Hepatocyte (in vitro differentiated cells): ENCODE data around the gene ADIPOR1. TPM values are rescaled to one million over a fixed set of nuclear protein-coding genes. Genes with fewer than 3 reads are reported as not detected.
A peak's percentile ranks its signal among the peaks of the same experiment; 100 is the strongest.

Source experiments
- DNase-seq: peaks from one replicate; pipeline ENCODE4 v3.0.0-alpha.2; 2016; ENCODE audit warnings: low spot score
- H2AFZ ChIP-seq: fragments of 200-600 bp; sonication (generic); 2 replicates; pipeline ENCODE4 v1.6.0; 2016; ENCODE audit warnings: antibody characterized with exemption, mild to moderate bottlenecking
- H3K27ac ChIP-seq: fragments of 200-600 bp; sonication (generic); 2 replicates; pipeline ENCODE4 v1.5.1; 2016; ENCODE audit warnings: mild to moderate bottlenecking
- H3K27me3 ChIP-seq: fragments of 200-600 bp; sonication (generic); 2 replicates; pipeline ENCODE4 v1.6.1; 2016
- H3K36me3 ChIP-seq: fragments of 200-600 bp; sonication (generic); replicated peaks from 2 replicates; pipeline ENCODE4 v1.5.1; 2016; ENCODE audit warnings: low read depth; ENCODE audit not compliant: insufficient read depth
- H3K4me1 ChIP-seq: fragments of 200-600 bp; sonication (generic); 2 replicates; pipeline ENCODE4 v1.5.1; 2016; ENCODE audit warnings: mild to moderate bottlenecking, moderate library complexity; ENCODE audit not compliant: insufficient read depth
- H3K4me2 ChIP-seq: fragments of 200-600 bp; sonication (generic); 2 replicates; pipeline ENCODE4 v1.6.0; 2016
- H3K4me3 ChIP-seq: fragments of 200-600 bp; sonication (generic); 2 replicates; pipeline ENCODE4 v1.5.1; 2016; ENCODE audit warnings: mild to moderate bottlenecking
- H3K79me2 ChIP-seq: fragments of 200-600 bp; sonication (generic); 2 replicates; pipeline ENCODE4 v1.6.0; 2017; ENCODE audit warnings: mild to moderate bottlenecking
- H3K9me2 ChIP-seq: fragments of 200-600 bp; sonication (generic); replicated peaks from 2 replicates; pipeline ENCODE4 v1.6.0; 2017; ENCODE audit warnings: mild to moderate bottlenecking; ENCODE audit not compliant: insufficient read depth
- H3K9me3 ChIP-seq: fragments of 200-600 bp; sonication (generic); 2 replicates; pipeline ENCODE4 v1.5.1; 2016; ENCODE audit warnings: low read depth, mild to moderate bottlenecking
- H4K20me1 ChIP-seq: fragments of 200-600 bp; sonication (generic); 2 replicates; pipeline ENCODE4 v1.6.0; 2016; ENCODE audit warnings: mild to moderate bottlenecking; ENCODE audit not compliant: insufficient read depth, poor library complexity, severe bottlenecking
- EZH2 ChIP-seq: fragments of 200-600 bp; sonication (generic); IDR thresholded peaks from 2 replicates; pipeline ENCODE4 v1.6.1; 2016; ENCODE audit warnings: antibody characterized with exemption, mild to moderate bottlenecking, borderline replicate concordance
- EZH2phosphoT487 ChIP-seq: fragments of 200-600 bp; sonication (generic); IDR thresholded peaks from one replicate; pipeline ENCODE4 v1.6.1; 2018; ENCODE audit warnings: antibody characterized with exemption, mild to moderate bottlenecking, low read depth, moderate library complexity; ENCODE audit not compliant: unreplicated experiment, severe bottlenecking
- WGBS: methylation state at CpG from one replicate; pipeline ENCODE4 v1.1.6; 2016; ENCODE audit warnings: low lambda C conversion rate; ENCODE audit errors: missing lambda C conversion rate; 5-methylcytosine and 5-hydroxymethylcytosine counted together
- polyA plus RNA-seq: library from polyadenylated mRNA; unstranded; fragments of >200 nt; fragmentation: Nextera tagmentation; extraction: Ambion mirVana; gene quantifications from 2 replicates; pipeline ENCODE4 v1.2.1, GENCODE V29; 2016
- total RNA-seq: library from RNA; depleted of rRNA; stranded (reverse); fragments of >200 nt; gene quantifications from 2 replicates; pipeline ENCODE4 v1.2.3, GENCODE V29; 2014
- TF ChIP-seq, protein P1 (sequence below): fragments of 200-600 bp; sonication (generic); IDR thresholded peaks from 2 replicates; pipeline ENCODE4 v1.5.1; 2016; ENCODE audit warnings: antibody characterized with exemption, mild to moderate bottlenecking; ENCODE audit not compliant: poor library complexity

The ADIPOR1 gene
- total and polyA plus RNA-seq, 2 experiments from 2014 or later = 75.7 to 121 TPM

DNA sequence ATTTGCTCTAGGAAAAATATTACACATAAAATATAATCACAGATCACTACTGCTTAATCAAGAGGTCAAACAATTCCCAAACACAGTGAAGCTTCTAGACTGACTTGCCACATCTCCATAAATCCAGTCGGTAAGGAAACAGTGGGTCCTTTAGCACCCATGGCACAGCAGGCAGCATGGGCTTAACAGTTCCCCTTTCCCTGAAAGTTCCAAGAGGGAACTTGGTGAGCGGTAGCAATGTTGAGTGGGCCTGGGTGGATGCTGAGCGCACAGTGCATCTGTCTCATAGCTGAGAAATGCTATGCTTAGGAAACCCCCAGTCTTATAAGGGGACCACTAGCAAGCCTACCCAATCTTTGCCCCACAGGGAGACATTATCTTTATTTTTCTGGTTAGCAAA lies 16.7 kb upstream of the ADIPOR1 start:
- H2AFZ ChIP-seq = no peak overlapping the region
- no peak overlapping the region for H3K27ac ChIP-seq
- no peak overlapping the region for H3K4me2 ChIP-seq
- no peak overlapping the region for H3K4me3 ChIP-seq
- DNase-seq = no peak
- no peaks in the 10 kb centered on the region for H3K9me2 ChIP-seq
- no peaks in the 10 kb centered on the region for H3K79me2 ChIP-seq
- no peaks in the 10 kb centered on the region for H4K20me1 ChIP-seq
- no peaks in the 10 kb centered on the region for H3K36me3 ChIP-seq
- no peaks in the 10 kb centered on the region for H3K9me3 ChIP-seq
- TF ChIP-seq EZH2phosphoT487 (no peak), EZH2 (no peak)
- TF ChIP-seq, protein P1, sequence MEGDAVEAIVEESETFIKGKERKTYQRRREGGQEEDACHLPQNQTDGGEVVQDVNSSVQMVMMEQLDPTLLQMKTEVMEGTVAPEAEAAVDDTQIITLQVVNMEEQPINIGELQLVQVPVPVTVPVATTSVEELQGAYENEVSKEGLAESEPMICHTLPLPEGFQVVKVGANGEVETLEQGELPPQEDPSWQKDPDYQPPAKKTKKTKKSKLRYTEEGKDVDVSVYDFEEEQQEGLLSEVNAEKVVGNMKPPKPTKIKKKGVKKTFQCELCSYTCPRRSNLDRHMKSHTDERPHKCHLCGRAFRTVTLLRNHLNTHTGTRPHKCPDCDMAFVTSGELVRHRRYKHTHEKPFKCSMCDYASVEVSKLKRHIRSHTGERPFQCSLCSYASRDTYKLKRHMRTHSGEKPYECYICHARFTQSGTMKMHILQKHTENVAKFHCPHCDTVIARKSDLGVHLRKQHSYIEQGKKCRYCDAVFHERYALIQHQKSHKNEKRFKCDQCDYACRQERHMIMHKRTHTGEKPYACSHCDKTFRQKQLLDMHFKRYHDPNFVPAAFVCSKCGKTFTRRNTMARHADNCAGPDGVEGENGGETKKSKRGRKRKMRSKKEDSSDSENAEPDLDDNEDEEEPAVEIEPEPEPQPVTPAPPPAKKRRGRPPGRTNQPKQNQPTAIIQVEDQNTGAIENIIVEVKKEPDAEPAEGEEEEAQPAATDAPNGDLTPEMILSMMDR = no peak
- no peaks in the 10 kb centered on the region for H3K4me1 ChIP-seq
- peaks cover 27% of the 10 kb centered on the region for H3K27me3 ChIP-seq
- 87% methylated on average over 3 of the region's 3 CpGs for WGBS

DNA sequence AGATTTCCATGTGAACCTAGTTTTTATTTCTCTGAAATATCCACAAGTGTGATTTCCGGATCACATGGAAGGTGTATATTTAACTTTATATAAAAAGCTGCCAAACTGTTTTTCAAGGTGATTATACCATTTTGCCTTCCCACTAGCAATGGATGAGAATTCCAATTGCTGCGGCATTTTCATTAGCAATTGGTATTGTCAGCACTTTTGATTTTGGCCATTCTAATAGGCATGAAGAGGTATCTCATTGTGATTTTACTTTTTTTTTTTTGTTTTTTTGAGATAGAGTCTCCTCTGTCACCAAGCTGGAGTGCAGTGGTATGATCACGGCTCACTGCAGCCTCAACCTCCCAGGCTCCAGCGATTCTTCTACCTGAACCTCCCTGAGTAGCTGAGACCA lies 13.9 kb upstream of the ADIPOR1 start:
- H3K9me3 ChIP-seq = no peaks in the 10 kb centered on the region
- no peak overlapping the region for H3K4me2 ChIP-seq
- no peaks in the 10 kb centered on the region for H3K79me2 ChIP-seq
- H3K27me3 ChIP-seq = peaks cover 17% of the 10 kb centered on the region
- DNase-seq = no peak
- no peak overlapping the region for H3K4me3 ChIP-seq
- 68% methylated on average over 4 of the region's 4 CpGs for WGBS
- TF ChIP-seq, protein P1 = no peak
- no peak for TF ChIP-seq EZH2
- no peaks in the 10 kb centered on the region for H3K36me3 ChIP-seq
- H3K27ac ChIP-seq = no peak overlapping the region
- no peaks in the 10 kb centered on the region for H4K20me1 ChIP-seq
- no peak overlapping the region for H2AFZ ChIP-seq
- H3K4me1 ChIP-seq = peaks cover 9% of the 10 kb centered on the region
- no peaks in the 10 kb centered on the region for H3K9me2 ChIP-seq

GRCh38 chr1:202968895-202969295 lies 10.8 kb upstream of the ADIPOR1 start:
- no peak overlapping the region for H2AFZ ChIP-seq

More at GRCh38 chr1:202968895-202969295, 10.8 kb upstream of the ADIPOR1 start:
- Histone ChIP-seq H3K9me3 (no peaks in the 10 kb centered on the region), H3K4me2 (peak overlapping the region; percentile 89), H3K9me2 (no peaks in the 10 kb centered on the region), H3K36me3 (no peaks in the 10 kb centered on the region), H3K27ac (no peak overlapping the region), H4K20me1 (no peaks in the 10 kb centered on the region), H3K4me1 (peaks cover 9% of the 10 kb centered on the region), H3K27me3 (peaks cover under 1% of the 10 kb centered on the region), H3K79me2 (no peaks in the 10 kb centered on the region), H3K4me3 (no peak overlapping the region)
- WGBS = 37% methylated on average over 5 of the region's 5 CpGs
- TF ChIP-seq EZH2phosphoT487 = no peak
- TF ChIP-seq, protein P1 = peak; percentile 44
- DNase-seq = peak; percentile 65
